ENCODE measurements around the gene GTPBP10.

DNA sequence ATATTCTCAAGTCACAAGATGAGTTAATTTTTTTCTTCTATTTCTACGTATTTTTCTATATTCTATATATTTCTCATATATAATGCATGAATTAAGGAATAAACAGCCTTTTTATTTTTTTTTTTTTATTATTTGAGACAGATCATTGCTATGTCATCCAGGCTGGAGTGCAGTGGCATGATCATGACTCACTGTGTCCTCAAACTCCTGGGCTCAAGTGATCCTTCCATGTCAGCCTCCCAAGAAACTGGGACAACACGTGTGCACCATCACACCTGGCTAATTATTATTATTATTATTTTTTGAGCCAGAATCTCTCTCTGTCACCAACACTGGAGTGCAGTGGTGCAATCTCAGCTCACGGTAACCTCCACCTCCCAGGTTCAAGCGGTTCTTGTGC is 58.3 kb downstream of the GTPBP10 start:
- TF ChIP-seq EZH2 (IDR thresholded peaks at IDR 0.05; ENCODE audit: low read length, missing control alignments): no peak
- TF ChIP-seq CTCF (conservative IDR thresholded peaks at IDR 0.05 in 1 of 2, IDR thresholded peaks at IDR 0.05 in 1 of 2; ENCODE audit: low read depth in 1 of 2, low read length in 2 of 2): no peak

Data from fibroblast of lung (primary cell).